Kidney (tissue), 14 donors: ENCODE results near the gene PTPRU. TPM values are rescaled to one million over a fixed set of nuclear protein-coding genes. Genes with fewer than 3 reads are reported as not detected.

Source experiments
- DNase-seq, 5 donors: peaks; one replicate each; pipeline ENCODE4 v3.0.0-alpha.2; 2013 to 2020
- FAIRE-seq: peaks from 2 replicates; lab custom pipeline; 2012; peaks lifted over from hg19 to GRCh38; lab: Jason Lieb, UNC
- H3K27ac ChIP-seq, 2 donors: one replicate each; pipeline ENCODE4 v1.7.0; 2013; ENCODE audit warnings: low read depth in 2 of 2, low read length in 2 of 2, inconsistent platforms in 1 of 2
- H3K27me3 ChIP-seq: one replicate; pipeline ENCODE4 v1.7.1; 2013; ENCODE audit warnings: low read length, inconsistent platforms; ENCODE audit not compliant: control insufficient read depth, insufficient read depth
- H3K36me3 ChIP-seq, 3 donors: one replicate each; pipeline versions ENCODE4 v1.7.0 to v1.7.1; 2013; ENCODE audit warnings: low read length in 3 of 3, control low read depth in 1 of 3, inconsistent platforms in 1 of 3; ENCODE audit not compliant: insufficient read depth in 3 of 3, control insufficient read depth in 2 of 3
- H3K4me1 ChIP-seq, 3 donors: one replicate each; pipeline versions ENCODE4 v1.7.0 to v1.7.1; 2013; ENCODE audit warnings: low read length in 3 of 3, inconsistent platforms in 1 of 3, low read depth in 1 of 3; ENCODE audit not compliant: control insufficient read depth in 2 of 3, insufficient read depth in 2 of 3
- H3K4me3 ChIP-seq, 3 donors: one replicate each; pipeline versions ENCODE4 v1.7.0 to v1.8.1; 2013; ENCODE audit warnings: low read length in 3 of 3, control low read depth in 1 of 3, inconsistent platforms in 1 of 3
- H3K9ac ChIP-seq, 3 donors: one replicate each; pipeline versions ENCODE4 v1.7.0 to v1.7.1; 2013; ENCODE audit warnings: low read length in 3 of 3, control low read depth in 1 of 3, inconsistent platforms in 1 of 3
- H3K9me3 ChIP-seq, 3 donors: one replicate each; pipeline versions ENCODE4 v1.7.0 to v1.7.1; 2013; ENCODE audit warnings: low read length in 3 of 3, control low read depth in 1 of 3, inconsistent platforms in 1 of 3; ENCODE audit not compliant: control insufficient read depth in 2 of 3, insufficient read depth in 1 of 3
- intact Hi-C: fragments of 100-400 bp; cut with DNase I; formaldehyde crosslinking; loops from one replicate; pipeline ENCODE4 v1.11.1; 2022
- polyA plus RNA-seq: library from polyadenylated mRNA; stranded (reverse); fragments of 350-450 nt; fragmentation: Illumina TruSeq; extraction: RNeasy Lipid Tissue Mini Kit (QIAGEN cat#74804); gene quantifications from one replicate; pipeline ENCODE4 v1.2.3, GENCODE V29; 2014; ENCODE audit warnings: low read depth, low replicate concordance; ENCODE audit not compliant: insufficient read depth
- total RNA-seq: library from RNA; stranded (reverse); fragmentation: NEBNext Ultra II Directional; extraction: Animal tissue kit (Norgen Biotek cat#: 25700); gene quantifications from one replicate; pipeline ENCODE4 v1.2.1, GENCODE V29; 2021
- TF ChIP-seq, protein P1 (sequence below): IDR thresholded peaks from 3 replicates; pipeline ENCODE4 v1.5.1; 2012; ENCODE audit warnings: mild to moderate bottlenecking, moderate library complexity, borderline replicate concordance; ENCODE audit not compliant: insufficient read depth; ENCODE audit errors: extremely low read depth
- donor health status: control.
- donor health status: control.
- donor health status: control.
- donor health status: control.
- donor health status: control.
- donor health status: DM: yes; HTN: yes; CAD: no.
- donor health status: Normal renal cell carcinoma (clear cell type).

The PTPRU gene
- total and polyA plus RNA-seq, 2 donors from 2014 or later: 3.7 to 53.6 TPM

DNA sequence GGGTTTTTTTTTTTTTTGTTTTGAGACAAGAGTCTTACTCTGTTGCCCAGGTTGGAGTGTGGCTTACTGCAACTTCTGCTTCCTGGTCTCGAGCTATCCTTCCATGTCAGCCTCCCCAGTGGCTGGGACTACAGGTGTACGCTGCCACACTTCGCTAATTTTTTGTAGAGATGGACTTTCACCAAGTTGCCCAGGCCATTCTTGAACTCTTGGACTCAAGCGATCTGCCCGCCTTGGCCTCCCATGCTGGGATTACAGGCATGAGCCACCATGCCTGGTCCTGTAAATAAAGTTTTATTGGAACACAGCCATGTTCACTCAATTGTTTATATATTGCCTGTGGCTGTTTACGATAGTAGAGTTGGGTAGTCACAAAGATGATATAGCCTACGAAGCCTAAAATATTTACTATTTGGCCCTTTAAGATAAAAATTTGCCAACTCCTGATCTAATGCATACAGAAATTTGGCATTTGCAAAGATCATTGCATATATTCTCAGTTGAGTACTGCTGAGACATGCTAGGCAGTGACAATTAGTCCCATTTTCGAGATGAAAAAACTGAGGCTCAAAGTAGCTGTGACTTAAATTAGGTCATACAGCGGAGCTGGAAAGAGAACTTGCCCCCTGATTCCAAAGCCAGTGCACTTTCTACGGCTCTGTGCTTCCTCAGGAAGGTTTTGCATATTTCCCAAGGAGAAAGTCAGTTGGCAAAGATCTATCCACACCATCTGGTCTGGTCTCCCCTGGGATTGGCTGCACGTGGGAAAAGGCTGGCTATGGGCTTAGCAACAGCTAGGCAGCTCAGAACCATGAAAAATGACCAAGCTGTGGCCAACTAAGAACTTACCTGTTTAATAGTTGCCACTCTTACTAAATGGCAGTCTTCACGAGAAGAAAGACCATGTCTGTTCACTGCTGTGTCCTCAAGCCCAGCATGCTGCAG is 25.0 kb upstream of the PTPRU start:
- intact Hi-C loops: no loop called here
- Histone ChIP-seq H3K9me3 (no peaks in the 10 kb centered on the region), H3K36me3 (peaks cover 8 to 23% (median 11%) of the 10 kb centered on the region in 3 donors), H3K4me3 (no peak overlapping the region), H3K27ac (no peak overlapping the region), H3K27me3 (no peaks in the 10 kb centered on the region), H3K9ac (no peak overlapping the region), H3K4me1 (no peaks in the 10 kb centered on the region)
- TF ChIP-seq, protein P1, sequence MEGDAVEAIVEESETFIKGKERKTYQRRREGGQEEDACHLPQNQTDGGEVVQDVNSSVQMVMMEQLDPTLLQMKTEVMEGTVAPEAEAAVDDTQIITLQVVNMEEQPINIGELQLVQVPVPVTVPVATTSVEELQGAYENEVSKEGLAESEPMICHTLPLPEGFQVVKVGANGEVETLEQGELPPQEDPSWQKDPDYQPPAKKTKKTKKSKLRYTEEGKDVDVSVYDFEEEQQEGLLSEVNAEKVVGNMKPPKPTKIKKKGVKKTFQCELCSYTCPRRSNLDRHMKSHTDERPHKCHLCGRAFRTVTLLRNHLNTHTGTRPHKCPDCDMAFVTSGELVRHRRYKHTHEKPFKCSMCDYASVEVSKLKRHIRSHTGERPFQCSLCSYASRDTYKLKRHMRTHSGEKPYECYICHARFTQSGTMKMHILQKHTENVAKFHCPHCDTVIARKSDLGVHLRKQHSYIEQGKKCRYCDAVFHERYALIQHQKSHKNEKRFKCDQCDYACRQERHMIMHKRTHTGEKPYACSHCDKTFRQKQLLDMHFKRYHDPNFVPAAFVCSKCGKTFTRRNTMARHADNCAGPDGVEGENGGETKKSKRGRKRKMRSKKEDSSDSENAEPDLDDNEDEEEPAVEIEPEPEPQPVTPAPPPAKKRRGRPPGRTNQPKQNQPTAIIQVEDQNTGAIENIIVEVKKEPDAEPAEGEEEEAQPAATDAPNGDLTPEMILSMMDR: no peak
- FAIRE-seq (no peak), DNase-seq (no peak)

DNA sequence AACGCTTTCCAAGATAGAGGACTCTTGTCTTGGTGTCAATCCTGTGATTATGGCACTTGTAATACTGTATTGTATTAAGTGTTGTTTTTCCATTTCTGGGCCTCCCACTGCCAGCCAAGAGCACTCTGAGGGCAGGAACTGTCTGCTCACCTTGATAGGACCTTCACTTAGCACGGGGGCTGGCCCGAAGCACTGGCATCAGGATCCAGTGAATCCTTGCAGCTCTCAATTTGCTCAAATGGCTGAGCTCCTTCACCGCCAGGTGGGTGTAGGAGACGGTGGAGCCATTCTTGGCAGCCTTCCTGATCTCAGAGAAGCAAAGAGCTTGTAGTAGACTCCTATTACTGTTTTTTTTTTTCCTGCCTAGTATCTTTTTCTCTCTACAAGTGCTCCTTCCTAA is 23.3 kb upstream of the PTPRU start:
- intact Hi-C loops: no loop called here
- no peaks in the 10 kb centered on the region for H3K27me3 ChIP-seq
- FAIRE-seq: no peak
- no peak overlapping the region for H3K4me3 ChIP-seq
- H3K9me3 ChIP-seq: no peaks in the 10 kb centered on the region
- peaks cover 8 to 18% (median 11%) of the 10 kb centered on the region in 3 donors for H3K36me3 ChIP-seq
- DNase-seq: no peak
- TF ChIP-seq, protein P1: no peak
- H3K4me1 ChIP-seq: no peaks in the 10 kb centered on the region
- no peak overlapping the region for H3K9ac ChIP-seq
- no peak overlapping the region for H3K27ac ChIP-seq

DNA sequence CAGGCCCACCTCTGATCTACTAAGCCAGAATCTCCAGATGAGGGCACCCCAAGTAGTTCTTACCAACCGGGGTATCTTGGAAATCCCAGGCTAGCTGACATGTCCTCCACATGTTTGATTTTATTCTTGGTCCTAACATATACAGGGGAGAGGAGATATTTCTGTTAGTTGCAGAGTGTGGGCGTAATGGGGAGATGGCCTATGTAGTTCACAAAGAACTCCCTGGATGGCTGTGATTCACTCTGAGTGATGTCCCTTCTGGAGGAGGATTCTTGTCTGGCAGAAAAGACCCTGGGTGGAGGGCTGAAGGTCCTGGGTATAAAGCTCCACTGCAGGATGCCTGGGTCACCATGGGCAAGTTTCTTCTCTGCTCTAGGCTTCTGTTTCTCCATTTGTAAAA is 18.7 kb upstream of the PTPRU start:
- Histone ChIP-seq H3K36me3 (peaks cover 4 to 14% (median 6%) of the 10 kb centered on the region in 3 donors), H3K27ac (no peak overlapping the region), H3K27me3 (no peaks in the 10 kb centered on the region), H3K4me3 (no peak overlapping the region), H3K9ac (no peak overlapping the region), H3K9me3 (no peaks in the 10 kb centered on the region), H3K4me1 (no peaks in the 10 kb centered on the region)
- TF ChIP-seq, protein P1: no peak
- intact Hi-C loops: no loop called here
- no peak for FAIRE-seq
- no peak for DNase-seq
